GM18526 (cell line): Measurements from ENCODE around the gene TTYH2.
A peak's percentile ranks its signal among the peaks of the same experiment; 100 is the strongest.

Experiments
- POLR2A ChIP-seq: IDR thresholded peaks from 3 replicates; pipeline ENCODE4 v1.6.1; 2011; ENCODE audit not compliant: insufficient read length; ENCODE audit errors: extremely low read depth

TTYH2 gene

GRCh38 chr17:74204474-74204873, 8.9 kb upstream of the TTYH2 start:
- TF ChIP-seq POLR2A: no peak

- TF ChIP-seq POLR2A: no peak
Observed at GRCh38 chr17:74205274-74205673, 8.1 kb upstream of the TTYH2 start.

- no peak for TF ChIP-seq POLR2A
Observed at GRCh38 chr17:74206332-74206818, 7.0 kb upstream of the TTYH2 start.

DNA sequence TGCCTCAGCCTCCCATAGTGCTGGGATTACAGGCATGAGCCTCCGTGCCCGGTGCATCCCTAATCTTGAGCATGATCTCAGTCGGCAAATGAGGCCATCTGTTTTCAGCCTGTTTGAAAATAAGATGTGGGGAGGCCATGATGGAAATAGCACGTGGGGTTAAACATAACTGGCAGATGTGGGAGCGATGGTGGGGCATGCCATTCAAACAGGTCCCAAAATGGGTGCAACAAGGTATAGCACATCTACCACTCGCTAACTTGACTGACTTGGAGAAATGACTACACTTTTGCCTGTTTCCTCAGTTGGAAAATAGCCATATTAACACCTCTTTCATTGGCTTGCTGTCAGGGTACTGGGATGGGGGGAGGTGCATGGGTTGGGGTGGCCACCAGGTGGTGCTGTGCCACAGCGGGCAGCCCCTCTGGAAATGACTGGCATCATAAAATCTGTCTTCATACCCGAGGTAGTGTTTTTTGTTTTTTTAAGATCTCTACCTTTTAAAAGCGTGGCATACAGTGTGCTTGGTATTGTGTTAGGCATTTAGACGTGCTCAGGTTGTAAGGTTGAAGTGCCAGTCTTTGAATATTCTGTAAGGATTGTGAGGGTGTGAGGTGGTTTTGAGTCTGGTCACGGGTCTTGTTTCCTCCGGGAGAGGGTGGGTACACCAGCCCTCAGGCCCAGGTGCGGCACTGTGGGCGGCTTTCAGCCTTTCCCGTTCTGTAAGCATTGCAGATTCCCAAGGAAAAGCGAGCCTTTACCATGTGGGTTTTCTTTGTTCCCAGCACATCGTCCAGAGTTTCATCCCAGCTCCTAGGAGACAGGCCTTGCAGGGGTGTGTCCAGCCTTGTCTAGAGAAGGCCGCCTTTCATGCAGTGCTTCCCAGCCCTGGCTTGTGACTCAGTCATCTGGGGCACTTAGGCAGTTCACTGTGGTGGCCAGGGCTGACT, 2.9 kb upstream of the TTYH2 start:
- peak; percentile 17 for TF ChIP-seq POLR2A

DNA sequence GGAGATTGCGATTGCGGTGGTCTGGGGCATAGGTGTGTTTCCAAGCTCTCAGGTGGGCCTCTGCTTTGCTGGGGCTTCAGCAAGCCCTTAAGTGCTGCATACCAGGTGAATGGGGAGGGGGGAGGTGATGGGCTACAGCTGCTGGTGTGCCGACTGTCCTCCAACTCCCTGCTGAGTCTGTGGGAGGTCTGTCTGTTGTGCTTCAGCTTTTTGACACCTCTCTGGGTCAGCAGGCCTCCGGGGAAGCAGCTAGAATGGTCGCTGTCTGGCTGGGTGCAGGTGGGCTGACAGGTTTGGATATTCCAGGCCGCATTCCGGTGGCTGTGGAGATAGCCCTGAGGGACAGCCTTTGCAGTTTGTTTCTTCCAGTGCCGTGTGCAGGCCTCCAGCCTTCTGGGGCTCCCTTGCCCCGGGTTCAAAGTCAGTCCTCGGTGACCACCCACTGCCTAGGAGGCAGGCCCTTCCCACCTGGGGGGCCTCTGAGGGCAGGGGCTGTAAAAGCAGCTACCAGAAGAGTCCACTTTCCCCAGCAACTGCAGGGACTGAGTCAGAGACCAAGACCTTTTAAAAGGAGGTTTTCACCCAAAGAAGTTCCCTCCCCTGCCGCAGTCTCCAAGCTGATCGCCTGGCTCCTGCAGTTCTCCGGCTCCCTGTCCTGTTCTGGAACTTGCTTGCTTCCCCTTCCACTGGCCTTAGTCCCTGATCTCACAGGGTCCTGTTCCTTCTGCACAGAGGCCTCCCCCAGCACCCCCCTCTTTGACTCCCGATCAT, 2.0 kb upstream of the TTYH2 start:
- TF ChIP-seq POLR2A: no peak

GRCh38 chr17:74211912-74212208, 1.5 kb upstream of the TTYH2 start:
- TF ChIP-seq POLR2A: no peak

- TF ChIP-seq POLR2A: no peak
Observed at GRCh38 chr17:74212209-74212912, 1.0 kb upstream of the TTYH2 start.

GRCh38 chr17:74213861-74214391, 555 bp downstream of the TTYH2 start:
- TF ChIP-seq POLR2A: no peak

DNA sequence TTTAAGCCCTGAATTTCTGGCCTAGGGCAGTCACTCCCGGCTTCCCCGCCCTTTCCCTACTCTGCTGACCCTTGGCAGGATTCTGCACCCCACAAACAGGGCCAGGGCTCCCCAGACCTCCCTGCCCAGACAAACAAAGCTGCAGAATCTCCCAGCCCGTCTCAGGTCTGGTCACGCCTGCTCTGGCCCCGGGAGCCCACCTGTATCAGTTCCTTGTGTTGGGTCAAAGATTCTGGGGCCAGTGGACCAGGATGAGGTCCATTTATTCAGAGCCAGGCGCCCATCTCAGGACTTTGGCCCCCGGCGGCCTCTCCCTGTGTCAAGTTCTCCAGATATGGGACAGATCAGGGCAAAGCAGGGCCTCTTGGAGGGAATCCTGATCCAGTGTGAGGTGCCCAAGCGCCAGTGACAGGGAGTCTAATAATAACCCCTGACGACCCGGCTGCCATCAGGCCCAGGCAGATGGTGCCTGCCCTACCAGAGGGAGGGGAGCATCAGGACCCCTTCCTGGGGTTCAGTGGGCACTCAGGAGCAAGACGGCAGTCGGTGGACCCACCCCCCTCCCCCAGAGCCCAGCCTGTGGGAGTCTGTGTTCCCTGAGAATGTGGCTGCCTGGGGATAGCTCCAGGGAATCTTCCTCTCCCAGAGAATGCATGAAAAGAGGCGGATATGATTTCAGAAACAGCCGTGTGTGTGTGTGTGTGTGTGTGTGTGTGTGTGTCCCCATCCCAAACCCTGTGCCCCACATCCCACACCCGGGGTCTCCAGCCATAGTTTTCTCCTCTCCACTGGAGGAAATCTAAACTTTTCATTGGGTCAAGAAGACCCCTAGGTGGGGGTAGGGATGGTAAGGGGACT, 1.3 kb downstream of the TTYH2 start:
- no peak for TF ChIP-seq POLR2A

DNA sequence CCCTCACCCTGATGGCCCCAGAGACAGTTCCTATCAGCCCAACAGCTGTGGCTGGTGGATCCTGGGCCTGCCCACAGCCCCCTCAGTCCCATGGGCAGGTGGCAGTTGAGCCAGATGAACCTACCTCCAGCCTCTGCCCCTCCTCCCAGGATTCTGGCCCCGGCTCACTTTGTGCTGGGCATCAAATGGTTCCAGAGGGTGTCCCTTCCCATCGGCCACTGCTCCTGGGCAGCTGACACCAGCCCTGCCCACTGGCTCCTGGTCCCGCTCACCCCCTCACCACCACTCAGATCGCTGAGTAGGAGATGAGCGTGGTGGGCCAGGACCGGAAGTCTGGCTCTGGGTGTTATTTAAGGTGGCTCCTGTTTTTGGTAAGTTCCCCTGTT, 2.0 kb downstream of the TTYH2 start:
- TF ChIP-seq POLR2A: no peak

DNA sequence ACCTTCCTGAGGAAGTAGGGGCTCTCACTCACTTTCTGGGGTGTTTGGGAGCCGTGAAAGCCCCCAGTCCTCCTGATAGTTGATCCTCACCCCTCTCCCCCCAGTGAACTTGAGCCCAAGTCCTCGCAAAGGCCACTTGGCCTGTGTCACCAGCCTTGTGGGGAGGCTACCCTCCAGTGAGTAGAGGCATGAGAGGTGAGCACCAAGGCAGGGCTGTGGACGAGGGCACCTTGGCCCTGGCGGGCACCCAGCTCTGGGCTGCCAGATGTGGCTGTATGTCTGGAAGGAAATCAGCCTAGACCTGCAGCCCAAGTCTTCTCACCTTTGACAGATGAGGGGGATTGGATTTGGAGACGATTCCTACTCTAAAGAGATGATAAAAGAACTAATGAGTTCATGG, 3.1 kb downstream of the TTYH2 start:
- TF ChIP-seq POLR2A: no peak

DNA sequence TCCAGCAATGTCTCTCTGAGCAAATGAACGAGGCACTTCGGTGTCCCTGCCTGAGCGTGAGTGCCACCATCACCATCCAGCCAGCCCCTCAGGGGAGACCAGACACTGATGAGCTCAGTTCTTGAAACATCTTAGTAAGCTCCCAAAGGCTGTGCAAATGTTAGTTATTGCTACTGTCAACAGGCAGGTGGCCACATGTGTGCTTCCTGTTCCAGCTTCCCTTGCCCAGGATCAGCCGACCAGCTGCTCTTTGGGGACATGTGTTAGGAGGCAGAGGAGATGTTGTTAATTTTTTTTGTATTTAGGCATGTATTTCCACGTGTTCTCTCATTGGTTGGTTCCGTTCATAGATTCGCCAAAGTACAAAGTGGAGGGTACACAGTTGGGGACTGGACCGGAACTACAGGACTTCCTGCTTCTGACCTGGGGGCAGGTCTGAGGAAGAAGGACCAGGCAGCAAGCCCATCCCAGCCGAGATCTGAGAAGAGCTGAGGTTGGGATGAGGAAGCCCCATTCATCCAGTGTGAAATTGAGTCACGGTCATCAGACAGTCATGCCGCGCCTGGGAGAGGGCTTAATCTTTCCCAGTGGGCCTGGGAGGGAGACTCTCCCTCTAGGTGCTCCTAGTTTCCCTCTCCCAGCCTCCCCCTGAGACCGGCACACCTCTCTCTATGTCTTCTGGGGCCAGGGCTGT, 3.8 kb downstream of the TTYH2 start:
- TF ChIP-seq POLR2A: no peak

DNA sequence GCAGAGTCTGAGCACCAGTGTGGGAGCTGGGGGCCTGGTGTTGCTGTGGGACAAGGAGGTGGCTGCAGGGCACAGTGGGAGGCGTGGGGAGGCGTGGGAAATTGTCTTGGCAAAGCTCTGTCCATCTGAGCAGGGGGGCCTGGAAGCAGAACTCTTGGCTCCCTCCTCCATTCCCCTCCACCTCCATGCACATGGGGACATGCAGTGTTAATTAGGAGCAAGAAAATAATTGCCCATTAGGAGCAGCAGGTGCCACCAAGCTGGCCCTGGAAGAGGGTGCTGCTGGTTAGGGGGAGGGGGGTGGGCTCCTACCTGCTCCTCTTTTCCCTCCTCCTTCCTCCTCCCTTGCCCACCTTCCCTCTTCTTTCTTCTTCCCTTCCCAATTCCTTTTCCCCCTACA, 4.5 kb downstream of the TTYH2 start:
- no peak for TF ChIP-seq POLR2A

DNA sequence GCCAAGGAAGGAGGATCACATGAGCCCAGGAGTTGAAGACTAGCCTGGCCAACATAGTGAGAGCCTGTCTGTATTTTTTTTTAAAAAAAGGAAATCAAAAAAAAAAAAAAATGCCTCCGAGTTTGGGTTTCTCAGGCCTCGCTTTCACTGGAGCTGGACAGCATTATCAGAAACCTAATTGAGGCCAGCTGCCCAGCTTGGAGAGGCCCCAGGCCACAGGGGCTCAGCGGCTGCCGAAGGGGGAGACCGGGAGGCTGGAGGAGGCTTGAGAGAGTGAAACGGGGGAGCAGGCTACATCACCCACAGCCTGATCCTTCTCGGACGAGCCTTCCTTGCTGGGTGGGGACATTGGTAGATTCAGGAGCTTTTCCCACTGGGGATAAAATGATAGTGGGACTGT, 5.1 kb downstream of the TTYH2 start:
- no peak for TF ChIP-seq POLR2A
